ENCODE results near the gene IQCC.
"Not testable (repeated sequence)": the region's sequence is repeated elsewhere in the genome, so short reads cannot be mapped to it uniquely, and the experiment has no call there.

IQCC gene

GRCh38 chr1:32205401-32206370, at the start of gene IQCC:
IQCC (plus strand) TSS chr1:32205671; CDS start chr1:32205682, 11 bp downstream.
- H3K4me3 Mint-ChIP-seq: peak within 1 kb of the TSS; percentile 89
- H3K4me1 Mint-ChIP-seq (ENCODE audit: low read depth): peaks cover 49% of the 10 kb centered on the region
- H3K27me3 Mint-ChIP-seq: no peaks in the 10 kb centered on the region
- peak within 1 kb of the TSS; percentile 83 for H3K27ac Mint-ChIP-seq
- H3K36me3 Mint-ChIP-seq (ENCODE audit: low read depth): peaks cover 6% of the 10 kb centered on the region
- no peaks in the 10 kb centered on the region for H3K9me3 Mint-ChIP-seq

- peak overlapping the region; percentile 11 for H3K27ac Mint-ChIP-seq
Measured at GRCh38 chr1:32159189-32159588, 46.3 kb upstream of the IQCC start.

GRCh38 chr1:32163405-32163804, 42.1 kb upstream of the IQCC start:
- peaks cover 61% of the 10 kb centered on the region for H3K36me3 Mint-ChIP-seq (ENCODE audit: low read depth)
- H3K9me3 Mint-ChIP-seq: no peaks in the 10 kb centered on the region
- H3K4me3 Mint-ChIP-seq: no peak overlapping the region
- no peaks in the 10 kb centered on the region for H3K27me3 Mint-ChIP-seq
- H3K4me1 Mint-ChIP-seq (ENCODE audit: low read depth): peaks cover 10% of the 10 kb centered on the region
- no peak overlapping the region for H3K27ac Mint-ChIP-seq

More at GRCh38 chr1:32159189-32159588, 46.3 kb upstream of the IQCC start:
- no peak overlapping the region for H3K4me3 Mint-ChIP-seq
- peaks cover 71% of the 10 kb centered on the region for H3K36me3 Mint-ChIP-seq (ENCODE audit: low read depth)
- peaks cover 10% of the 10 kb centered on the region for H3K4me1 Mint-ChIP-seq (ENCODE audit: low read depth)
- H3K9me3 Mint-ChIP-seq: no peaks in the 10 kb centered on the region
- no peaks in the 10 kb centered on the region for H3K27me3 Mint-ChIP-seq

- H3K4me3 Mint-ChIP-seq; H3K4me1 Mint-ChIP-seq (ENCODE audit: low read depth); H3K27me3 Mint-ChIP-seq; H3K9me3 Mint-ChIP-seq; H3K27ac Mint-ChIP-seq: not testable (repeated sequence)
- peaks cover 59% of the 10 kb centered on the region for H3K36me3 Mint-ChIP-seq (ENCODE audit: low read depth)
Measured at GRCh38 chr1:32165633-32166032, 39.8 kb upstream of the IQCC start.

GRCh38 chr1:32170991-32171390, 34.5 kb upstream of the IQCC start:
- H3K4me1 Mint-ChIP-seq (ENCODE audit: low read depth): peaks cover 4% of the 10 kb centered on the region
- no peaks in the 10 kb centered on the region for H3K9me3 Mint-ChIP-seq
- no peak overlapping the region for H3K27ac Mint-ChIP-seq
- H3K27me3 Mint-ChIP-seq: no peaks in the 10 kb centered on the region
- H3K4me3 Mint-ChIP-seq: no peak overlapping the region
- H3K36me3 Mint-ChIP-seq (ENCODE audit: low read depth): peaks cover 57% of the 10 kb centered on the region

GRCh38 chr1:32172621-32173245, 32.7 kb upstream of the IQCC start:
- H3K4me1 Mint-ChIP-seq (ENCODE audit: low read depth): peaks cover 5% of the 10 kb centered on the region
- H3K27ac Mint-ChIP-seq: peak overlapping the region; percentile 5
- H3K4me3 Mint-ChIP-seq: no peak overlapping the region
- H3K9me3 Mint-ChIP-seq: no peaks in the 10 kb centered on the region
- H3K36me3 Mint-ChIP-seq (ENCODE audit: low read depth): peaks cover 46% of the 10 kb centered on the region
- no peaks in the 10 kb centered on the region for H3K27me3 Mint-ChIP-seq

- Mint-ChIP-seq H3K27me3 (no peaks in the 10 kb centered on the region), H3K9me3 (no peaks in the 10 kb centered on the region), H3K36me3 (ENCODE audit: low read depth) (peaks cover 28% of the 10 kb centered on the region), H3K4me3 (peak overlapping the region; percentile 90), H3K4me1 (ENCODE audit: low read depth) (peaks cover 49% of the 10 kb centered on the region), H3K27ac (peak overlapping the region; percentile 98)
Measured at GRCh38 chr1:32178380-32179192, 26.9 kb upstream of the IQCC start.

- Mint-ChIP-seq H3K27me3 (no peaks in the 10 kb centered on the region), H3K9me3 (no peaks in the 10 kb centered on the region), H3K27ac (peak overlapping the region; percentile 98), H3K36me3 (ENCODE audit: low read depth) (peaks cover 33% of the 10 kb centered on the region), H3K4me3 (peak overlapping the region; percentile 90), H3K4me1 (ENCODE audit: low read depth) (peaks cover 55% of the 10 kb centered on the region)
Measured at GRCh38 chr1:32179193-32179442, 26.4 kb upstream of the IQCC start.

GRCh38 chr1:32179443-32180185, 25.9 kb upstream of the IQCC start, which contains the start of gene TXLNA:
TXLNA (plus strand) TSS chr1:32179675; CDS start chr1:32180346, 671 bp downstream.
- Mint-ChIP-seq H3K4me3 (peak within 1 kb of the TSS; percentile 90), H3K4me1 (ENCODE audit: low read depth) (peaks cover 60% of the 10 kb centered on the region), H3K36me3 (ENCODE audit: low read depth) (peaks cover 38% of the 10 kb centered on the region), H3K27ac (peak within 1 kb of the TSS; percentile 98), H3K9me3 (no peaks in the 10 kb centered on the region), H3K27me3 (no peaks in the 10 kb centered on the region)

- Mint-ChIP-seq H3K4me3 (peak overlapping the region; percentile 90), H3K27ac (peak overlapping the region; percentile 96), H3K4me1 (ENCODE audit: low read depth) (peaks cover 65% of the 10 kb centered on the region), H3K27me3 (no peaks in the 10 kb centered on the region), H3K36me3 (ENCODE audit: low read depth) (peaks cover 44% of the 10 kb centered on the region), H3K9me3 (no peaks in the 10 kb centered on the region)
Measured at GRCh38 chr1:32180186-32181060, 25.0 kb upstream of the IQCC start.

- Mint-ChIP-seq H3K4me1 (ENCODE audit: low read depth) (peaks cover 71% of the 10 kb centered on the region), H3K27ac (peak overlapping the region; percentile 96), H3K27me3 (no peaks in the 10 kb centered on the region), H3K9me3 (no peaks in the 10 kb centered on the region), H3K4me3 (peak overlapping the region; percentile 90), H3K36me3 (ENCODE audit: low read depth) (peaks cover 50% of the 10 kb centered on the region)
Measured at GRCh38 chr1:32181065-32181464, 24.4 kb upstream of the IQCC start.

- H3K27me3 Mint-ChIP-seq: no peaks in the 10 kb centered on the region
- H3K4me3 Mint-ChIP-seq: peak overlapping the region; percentile 90
- no peaks in the 10 kb centered on the region for H3K9me3 Mint-ChIP-seq
- H3K4me1 Mint-ChIP-seq (ENCODE audit: low read depth): peaks cover 76% of the 10 kb centered on the region
- peaks cover 55% of the 10 kb centered on the region for H3K36me3 Mint-ChIP-seq (ENCODE audit: low read depth)
- peak overlapping the region; percentile 96 for H3K27ac Mint-ChIP-seq
Measured at GRCh38 chr1:32181563-32181962, 23.9 kb upstream of the IQCC start.

- Mint-ChIP-seq H3K4me1 (ENCODE audit: low read depth) (peaks cover 77% of the 10 kb centered on the region), H3K4me3 (peak overlapping the region; percentile 90), H3K27me3 (no peaks in the 10 kb centered on the region), H3K27ac (peak overlapping the region; percentile 96), H3K36me3 (ENCODE audit: low read depth) (peaks cover 58% of the 10 kb centered on the region), H3K9me3 (no peaks in the 10 kb centered on the region)
Measured at GRCh38 chr1:32182060-32182459, 23.4 kb upstream of the IQCC start.
